Gastrocnemius medialis (tissue), 4 donors: ENCODE data around the gene MLXIP. TPM values are rescaled to one million over a fixed set of nuclear protein-coding genes. Genes with fewer than 3 reads are reported as not detected.

Source experiments
- ATAC-seq, 2 donors: fragments of 150-250 bp; one replicate each; pipeline ENCODE4 v1.9.1; 2016
- DNase-seq, 2 donors: peaks; one replicate each; pipeline ENCODE4 v3.0.0-alpha.2; 2019
- H3K27ac ChIP-seq, 4 donors: fragments of 200-600 bp; sonication (generic); 1 replicate in 1 of 4; 2 replicates in 3 of 4; pipeline ENCODE4 v1.5.1; 2016 to 2018; ENCODE audit warnings: mild to moderate bottlenecking in 2 of 4, moderate library complexity in 1 of 4
- H3K27me3 ChIP-seq, 3 donors: fragments of 200-600 bp; sonication (generic) in 2 of 3; 1 replicate in 1 of 3; 2 replicates in 2 of 3; pipeline versions ENCODE4 v1.5.1 to v1.6.0; 2016 to 2019; ENCODE audit warnings: mild to moderate bottlenecking in 1 of 3, moderate library complexity in 1 of 3
- H3K36me3 ChIP-seq, 2 donors: fragments of 200-600 bp; sonication (generic) in 1 of 2; one replicate each; pipeline ENCODE4 v1.5.1; 2017 to 2018
- H3K4me1 ChIP-seq, 2 donors: fragments of 200-600 bp; sonication (generic) in 1 of 2; one replicate each; pipeline ENCODE4 v1.5.1; 2016 to 2017; ENCODE audit warnings: mild to moderate bottlenecking in 2 of 2
- H3K4me3 ChIP-seq, 4 donors: fragments of 200-600 bp; sonication (generic) in 3 of 4; 1 replicate in 1 of 4; 2 replicates in 3 of 4; pipeline ENCODE4 v1.5.1; 2016 to 2019; ENCODE audit warnings: mild to moderate bottlenecking in 2 of 4
- H3K9me3 ChIP-seq, 3 donors: fragments of 200-600 bp; sonication (generic) in 2 of 3; 1 replicate in 1 of 3; 2 replicates in 2 of 3; pipeline ENCODE4 v1.5.1; 2016 to 2019
- POLR2A ChIP-seq, 2 donors: fragments of 450-650 bp; IDR thresholded peaks; one replicate each; pipeline ENCODE4 v1.6.1; 2017; ENCODE audit warnings: antibody characterized with exemption in 2 of 2, mild to moderate bottlenecking in 2 of 2, moderate library complexity in 2 of 2
- in situ Hi-C, 4 donors: fragments of 200-750 bp; cut with MboI; loops; one replicate each; pipeline versions ENCODE4 v1.15.0 to v1.8.0; 2017; ENCODE audit warnings: low sequenced_read_pairs in 4 of 4
- intact Hi-C: fragments of 100-400 bp; cut with DNase I; formaldehyde crosslinking; loops from one replicate; pipeline ENCODE4 v1.15.1; 2023; ENCODE audit warnings: low total_unique reads
- total RNA-seq, 4 donors: library from RNA; depleted of rRNA; stranded (reverse); fragments of >200 nt; gene quantifications; one replicate each; pipeline versions ENCODE4 v1.1.0 to v1.2.3, GENCODE V29; 2016
- TF ChIP-seq, protein P1 (sequence below), 5 experiments: fragments of 450-650 bp in 3 of 5; fragments of 200-600 bp in 2 of 5; sonication (generic) in 2 of 5; IDR thresholded peaks in 4 of 5; conservative IDR thresholded peaks in 1 of 5; 1 replicate in 4 of 5; 2 replicates in 1 of 5; pipeline ENCODE4 v1.5.1; 2016 to 2019; ENCODE audit warnings: antibody characterized with exemption in 5 of 5, mild to moderate bottlenecking in 3 of 5, moderate library complexity in 3 of 5

MLXIP gene
- total RNA-seq, 4 donors from 2014 or later, result 36.6 to 89.4 (median 79.7) TPM

DNA sequence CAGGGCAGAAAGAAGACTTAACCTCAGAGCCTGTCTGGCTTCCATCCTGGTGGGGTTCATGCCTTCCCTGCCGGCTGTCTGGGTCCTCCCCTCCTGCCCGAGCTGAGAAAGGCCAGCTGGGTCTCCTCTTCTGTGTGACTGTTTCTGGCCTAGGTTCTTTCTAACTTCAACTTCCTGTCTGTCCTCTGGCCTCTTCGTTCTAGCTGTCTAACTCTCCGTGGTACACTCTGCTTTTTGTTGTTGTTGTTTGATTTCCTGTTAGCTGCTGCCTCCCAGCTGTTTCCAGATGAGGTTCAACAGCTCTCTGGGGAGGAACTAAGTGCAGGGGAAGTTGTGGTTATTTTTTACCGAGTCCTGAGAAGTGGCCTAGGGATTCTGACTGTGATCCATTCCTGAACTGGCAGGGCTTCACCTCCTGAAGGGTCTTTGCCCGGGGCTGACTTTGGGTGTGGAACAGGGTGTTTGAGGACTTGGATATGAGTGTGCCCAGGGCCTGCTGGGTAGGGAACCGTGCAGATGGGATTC lies 3.2 kb downstream of the MLXIP start:
- Histone ChIP-seq H3K27ac (peak overlapping the region; percentile 91 to 97 (median 96)), H3K36me3 (peaks cover 0 to 12% of the 10 kb centered on the region in 2 donors), H3K4me1 (peaks cover 74 to 76% of the 10 kb centered on the region in 2 donors), H3K27me3 (no peaks in the 10 kb centered on the region), H3K4me3 (peak overlapping the region; percentile 65 to 86 (median 76)), H3K9me3 (no peaks in the 10 kb centered on the region)
- TF ChIP-seq, protein P1, sequence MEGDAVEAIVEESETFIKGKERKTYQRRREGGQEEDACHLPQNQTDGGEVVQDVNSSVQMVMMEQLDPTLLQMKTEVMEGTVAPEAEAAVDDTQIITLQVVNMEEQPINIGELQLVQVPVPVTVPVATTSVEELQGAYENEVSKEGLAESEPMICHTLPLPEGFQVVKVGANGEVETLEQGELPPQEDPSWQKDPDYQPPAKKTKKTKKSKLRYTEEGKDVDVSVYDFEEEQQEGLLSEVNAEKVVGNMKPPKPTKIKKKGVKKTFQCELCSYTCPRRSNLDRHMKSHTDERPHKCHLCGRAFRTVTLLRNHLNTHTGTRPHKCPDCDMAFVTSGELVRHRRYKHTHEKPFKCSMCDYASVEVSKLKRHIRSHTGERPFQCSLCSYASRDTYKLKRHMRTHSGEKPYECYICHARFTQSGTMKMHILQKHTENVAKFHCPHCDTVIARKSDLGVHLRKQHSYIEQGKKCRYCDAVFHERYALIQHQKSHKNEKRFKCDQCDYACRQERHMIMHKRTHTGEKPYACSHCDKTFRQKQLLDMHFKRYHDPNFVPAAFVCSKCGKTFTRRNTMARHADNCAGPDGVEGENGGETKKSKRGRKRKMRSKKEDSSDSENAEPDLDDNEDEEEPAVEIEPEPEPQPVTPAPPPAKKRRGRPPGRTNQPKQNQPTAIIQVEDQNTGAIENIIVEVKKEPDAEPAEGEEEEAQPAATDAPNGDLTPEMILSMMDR (IDR thresholded peaks at IDR 0.05 in 4 of 5, conservative IDR thresholded peaks at IDR 0.05 in 1 of 5), result no peak
- peak in 1 of 2 donors; percentile 5 for TF ChIP-seq POLR2A (IDR thresholded peaks at IDR 0.05)
- DNase-seq, result peak in 1 of 2 donors; percentile 31
- ATAC-seq, result no peak
- intact Hi-C loops (no loop called here), in situ Hi-C loops (no loop called here)

GRCh38 chr12:122082621-122083356 lies 4.2 kb downstream of the MLXIP start:
- ATAC-seq, result no peak
- Histone ChIP-seq H3K4me3 (peak overlapping the region; percentile 65 to 86 (median 76)), H3K27me3 (no peaks in the 10 kb centered on the region), H3K4me1 (peaks cover 75 to 81% of the 10 kb centered on the region in 2 donors), H3K36me3 (peaks cover 0 to 12% of the 10 kb centered on the region in 2 donors), H3K27ac (peak overlapping the region; percentile 91 to 97 (median 96)), H3K9me3 (no peaks in the 10 kb centered on the region)
- TF ChIP-seq, protein P1 (IDR thresholded peaks at IDR 0.05 in 4 of 5, conservative IDR thresholded peaks at IDR 0.05 in 1 of 5), result no peak
- TF ChIP-seq POLR2A (IDR thresholded peaks at IDR 0.05), result no peak
- DNase-seq, result no peak
- intact Hi-C loops, result no loop called here
- in situ Hi-C loops, result no loop called here

DNA sequence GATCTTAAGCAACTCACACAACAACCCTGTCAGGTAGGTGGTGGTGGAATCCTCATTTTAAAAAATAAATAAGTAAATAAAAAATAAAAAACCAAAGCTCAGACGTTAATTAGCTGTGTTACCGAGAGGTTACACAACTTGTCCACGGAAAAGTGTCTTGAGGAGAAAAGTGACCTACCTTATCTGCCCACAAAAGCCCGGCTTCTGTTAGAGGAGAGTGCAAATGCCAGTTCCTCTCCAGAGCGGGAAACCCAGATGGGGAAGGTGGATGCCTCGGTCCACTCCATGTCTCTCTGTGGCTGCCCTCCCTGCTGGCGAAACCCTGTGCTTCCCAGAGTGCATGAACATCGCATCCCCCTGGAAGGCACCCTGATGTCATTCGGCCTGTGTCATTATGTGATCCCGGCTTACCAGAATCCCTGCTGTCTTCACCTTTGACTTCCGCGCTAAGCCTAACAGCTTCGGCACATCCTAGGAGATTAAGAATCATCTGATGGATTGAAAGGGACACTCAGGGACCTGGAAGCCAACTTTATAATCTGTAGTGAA lies 6.4 kb downstream of the MLXIP start:
- DNase-seq (peak in 1 of 2 donors; percentile 23), ATAC-seq (no peak)
- Histone ChIP-seq H3K9me3 (no peaks in the 10 kb centered on the region), H3K36me3 (peaks cover 0 to 12% of the 10 kb centered on the region in 2 donors), H3K27ac (peak overlapping the region; percentile 90 to 97 (median 94)), H3K4me1 (peaks cover 94 to 95% of the 10 kb centered on the region in 2 donors), H3K27me3 (no peaks in the 10 kb centered on the region), H3K4me3 (no peak overlapping the region)
- TF ChIP-seq, protein P1 (IDR thresholded peaks at IDR 0.05 in 4 of 5, conservative IDR thresholded peaks at IDR 0.05 in 1 of 5), result no peak
- TF ChIP-seq POLR2A (IDR thresholded peaks at IDR 0.05), result no peak
- intact Hi-C loops (no loop called here), in situ Hi-C loops (no loop called here)

- H3K4me3 ChIP-seq, result no peak overlapping the region
- peaks cover 99 to 100% of the 10 kb centered on the region in 2 donors for H3K4me1 ChIP-seq
- peaks cover 0 to 12% of the 10 kb centered on the region in 2 donors for H3K36me3 ChIP-seq
- no peaks in the 10 kb centered on the region for H3K27me3 ChIP-seq
- DNase-seq, result no peak
- no peak for ATAC-seq
- TF ChIP-seq POLR2A (IDR thresholded peaks at IDR 0.05), result no peak
- TF ChIP-seq, protein P1 (IDR thresholded peaks at IDR 0.05 in 4 of 5, conservative IDR thresholded peaks at IDR 0.05 in 1 of 5), result no peak
- intact Hi-C loops (no loop called here), in situ Hi-C loops (no loop called here)
- H3K9me3 ChIP-seq, result no peaks in the 10 kb centered on the region
- peak overlapping the region; percentile 90 to 97 (median 94) for H3K27ac ChIP-seq
Measured at GRCh38 chr12:122085591-122085990, 7.0 kb downstream of the MLXIP start.
